Ovary (tissue), 9 donors: ENCODE data around the gene RTN3. TPM values are rescaled to one million over a fixed set of nuclear protein-coding genes. Genes with fewer than 3 reads are reported as not detected.

ENCODE experiments used
- DNase-seq, 5 donors: peaks; one replicate each; pipeline ENCODE4 v3.0.0-alpha.2; 2019 to 2020
- H3K27ac ChIP-seq, 2 donors: fragments of 200-600 bp; one replicate each; pipeline versions ENCODE4 v1.5.1 to v1.8.0; 2019 to 2022
- H3K27me3 ChIP-seq: fragments of 200-600 bp; one replicate; pipeline ENCODE4 v1.8.0; 2022
- H3K36me3 ChIP-seq: fragments of 200-600 bp; sonication (generic); one replicate; pipeline ENCODE4 v1.5.1; 2019
- H3K4me1 ChIP-seq: one replicate; pipeline ENCODE4 v1.8.1; 2013; ENCODE audit warnings: mild to moderate bottlenecking, moderate library complexity; ENCODE audit not compliant: insufficient read depth
- H3K4me3 ChIP-seq: fragments of 200-600 bp; sonication (generic); one replicate; pipeline ENCODE4 v1.5.1; 2017
- H3K9me3 ChIP-seq, 2 donors: fragments of 200-600 bp in 1 of 2; sonication (generic) in 1 of 2; one replicate each; pipeline versions ENCODE4 v1.5.1 to v1.8.1; 2013 to 2019; ENCODE audit warnings: mild to moderate bottlenecking in 1 of 2, moderate library complexity in 1 of 2
- CTCF ChIP-seq, 3 donors: fragments of 450-650 bp in 2 of 3; fragments of 200-600 bp in 1 of 3; IDR thresholded peaks; one replicate each; pipeline versions ENCODE4 v1.5.1 to v1.8.0; 2016 to 2022; ENCODE audit warnings: antibody characterized with exemption in 3 of 3, mild to moderate bottlenecking in 1 of 3
- EP300 ChIP-seq: sonication (generic); formaldehyde crosslinking; IDR thresholded peaks from one replicate; pipeline ENCODE4 v1.6.1; 2017; ENCODE audit warnings: antibody characterized with exemption
- POLR2A ChIP-seq: fragments of 450-650 bp; IDR thresholded peaks from one replicate; pipeline ENCODE4 v1.6.1; 2017; ENCODE audit warnings: antibody characterized with exemption, mild to moderate bottlenecking, moderate library complexity
- WGBS, 3 donors: extraction: QIAGEN DNeasy Blood & Tissue Kit in 1 of 3; methylation state at CpG; one replicate each; pipeline versions ENCODE4 v1.1.5 to v1.1.7; 2013 to 2017; 5-methylcytosine and 5-hydroxymethylcytosine counted together
- intact Hi-C, 4 donors: fragments of 100-400 bp; cut with DNase I; formaldehyde crosslinking; loops; one replicate each; pipeline versions ENCODE4 v1.11.0 to v1.15.1; 2022 to 2023
- polyA plus RNA-seq, 2 donors: library from polyadenylated mRNA; stranded (reverse); fragments of 200-250 nt in 1 of 2; fragments of 350-450 nt in 1 of 2; fragmentation: Illumina TruSeq in 1 of 2; extraction: RNeasy Lipid Tissue Mini Kit (QIAGEN cat#74804) in 1 of 2; gene quantifications; one replicate each; pipeline ENCODE4 v1.2.3, GENCODE V29; 2013 to 2014
- total RNA-seq, 7 donors: library from RNA; depleted of rRNA in 2 of 7; stranded (reverse); fragments of >200 nt in 2 of 7; fragmentation: NEBNext Ultra II Directional in 3 of 7; extraction: Animal tissue kit (Norgen Biotek cat#: 25700) in 3 of 7; gene quantifications; one replicate each; pipeline versions ENCODE4 v1.1.0 to v1.2.4, GENCODE V29; 2016 to 2023
- donor health status: DM: no; HTN: no; CAD: no; lungs with moderate emphysema.
- donor health status: DM: no; HTN: no; CAD: no.
- donor health status: Bipolar disorder and iron deficiency.
- donor health status: DM: yes; HTN: yes; CAD: no.
- donor health status: DM: no; HTN: no; CAD: no.
- donor health status: DM: yes; HTN: yes; CAD: no.

The RTN3 gene
- total and polyA plus RNA-seq, 9 donors = 49.5 to 142 (median 64.1) TPM

DNA sequence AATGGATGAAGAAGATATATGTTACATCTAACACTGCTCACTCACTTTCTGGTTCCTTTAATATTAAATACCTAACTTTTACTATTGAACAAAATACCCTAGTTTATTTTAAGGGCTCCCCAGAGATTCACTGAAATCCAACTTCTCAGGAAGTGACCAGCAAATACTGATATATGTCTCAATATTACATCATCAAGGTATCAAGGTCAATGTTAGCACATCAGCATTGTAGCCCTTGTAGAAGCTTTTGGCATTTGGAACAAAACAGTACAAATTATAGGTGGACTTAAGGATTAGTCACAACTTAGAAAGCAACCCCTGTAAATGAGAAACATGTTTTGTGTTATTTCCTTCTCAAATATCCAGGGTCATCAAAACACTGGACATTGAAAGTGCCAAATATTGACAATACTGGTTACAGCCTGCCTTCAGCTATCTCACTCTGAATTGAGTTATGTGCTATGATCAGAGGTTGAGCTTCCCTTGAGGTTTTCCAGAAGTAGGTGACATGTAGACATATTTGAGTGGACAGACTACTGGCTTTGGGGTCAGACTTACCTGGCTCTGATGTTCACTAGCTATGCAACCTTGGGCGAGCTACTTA, 8.3 kb upstream of the RTN3 start:
- 59 to 79% (median 67%) methylated on average over 1 of the region's 1 CpG for WGBS, 3 donors
- Histone ChIP-seq H3K4me1 (peaks cover 3% of the 10 kb centered on the region), H3K27me3 (no peaks in the 10 kb centered on the region), H3K36me3 (no peaks in the 10 kb centered on the region), H3K4me3 (no peak overlapping the region), H3K9me3 (no peaks in the 10 kb centered on the region), H3K27ac (no peak overlapping the region)
- DNase-seq = no peak
- TF ChIP-seq POLR2A = no peak
- intact Hi-C loops = loop anchor here in 1 of 4 donors (5.0 kb wide), 1 partner anchor 264 kb away; the partner anchor contains the start of gene NAA40

DNA sequence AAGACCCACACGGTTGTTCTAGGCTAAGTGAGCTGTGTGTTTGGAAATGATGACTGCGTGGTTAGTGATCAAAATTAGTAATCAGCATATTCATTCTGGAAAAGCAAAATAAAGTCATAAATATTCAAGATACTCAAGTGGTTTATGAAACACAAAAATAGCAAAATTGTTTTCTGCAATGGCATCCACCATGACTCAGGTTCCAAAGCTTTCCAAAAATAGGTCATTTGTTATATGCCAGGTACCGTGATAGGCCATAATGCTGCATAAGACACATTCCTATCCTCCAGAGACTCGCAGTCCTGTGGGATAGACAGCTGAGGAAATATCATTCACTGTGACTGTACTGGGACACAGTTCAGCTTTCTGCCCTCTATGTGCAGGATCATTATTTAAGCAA, 7.7 kb upstream of the RTN3 start:
- no peaks in the 10 kb centered on the region for H3K36me3 ChIP-seq
- no peak for DNase-seq
- no peak overlapping the region for H3K27ac ChIP-seq
- no peak overlapping the region for H3K4me3 ChIP-seq
- peaks cover 3% of the 10 kb centered on the region for H3K4me1 ChIP-seq
- no peaks in the 10 kb centered on the region for H3K9me3 ChIP-seq
- intact Hi-C loops = loop anchor here in 1 of 4 donors (5.0 kb wide), 1 partner anchor 264 kb away; the partner anchor contains the start of gene NAA40
- WGBS, 3 donors = 43 to 50% (median 45%) methylated on average over 4 of the region's 4 CpGs
- TF ChIP-seq POLR2A (no peak), CTCF (IDR thresholded peaks at IDR 0.05) (no peak), EP300 (no peak)
- H3K27me3 ChIP-seq = no peaks in the 10 kb centered on the region

GRCh38 chr11:63680834-63681320, 423 bp upstream of the RTN3 start:
- no peaks in the 10 kb centered on the region for H3K27me3 ChIP-seq
- H3K9me3 ChIP-seq = no peaks in the 10 kb centered on the region
- no peaks in the 10 kb centered on the region for H3K36me3 ChIP-seq
- intact Hi-C loops = loop anchor here in 1 of 4 donors (10.0 kb wide), 1 partner anchor 84 kb away; the partner anchor contains the start of gene ZFTA
- H3K27ac ChIP-seq = peak overlapping the region in 1 of 2 donors; percentile 76
- DNase-seq = peak in 2 of 5 donors; percentile 32 to 44
- WGBS, 3 donors = 3 to 5% (median 4%) methylated on average over 18 of the region's 18 CpGs
- no peak for TF ChIP-seq POLR2A
- TF ChIP-seq CTCF (IDR thresholded peaks at IDR 0.05) = no peak
- no peak for TF ChIP-seq EP300
- peak overlapping the region; percentile 97 for H3K4me3 ChIP-seq
- no peaks in the 10 kb centered on the region for H3K4me1 ChIP-seq

GRCh38 chr11:63682066-63683021, 1.0 kb downstream of the RTN3 start:
- Histone ChIP-seq H3K9me3 (no peaks in the 10 kb centered on the region), H3K36me3 (no peaks in the 10 kb centered on the region), H3K27ac (peak overlapping the region; percentile 76 to 87), H3K4me1 (no peaks in the 10 kb centered on the region), H3K4me3 (peak overlapping the region; percentile 97), H3K27me3 (no peaks in the 10 kb centered on the region)
- 1 to 2% (median 2%) methylated on average over 19 of the region's 19 CpGs for WGBS, 3 donors
- intact Hi-C loops = loop anchor here in 1 of 4 donors (10.0 kb wide), 1 partner anchor 82 kb away; the partner anchor contains the start of gene ZFTA
- DNase-seq = peak in 2 of 5 donors; percentile 42 to 43
- TF ChIP-seq POLR2A = no peak
- peak in 2 of 3 donors; percentile 3 to 39 for TF ChIP-seq CTCF (IDR thresholded peaks at IDR 0.05)
